Cardiac muscle cell (in vitro differentiated cells and primary cell): Measurements from ENCODE around the gene CLMN. TPM values are rescaled to one million over a fixed set of nuclear protein-coding genes. Genes with fewer than 3 reads are reported as not detected.

ENCODE experiments used
- DNase-seq, 2 donors: peaks; one replicate each; pipeline versions ENCODE4 v3.0.0 to v3.0.0-alpha.2; 2010 to 2017; ENCODE audit warnings: low read depth in 1 of 2, low spot score in 1 of 2
- H3K27ac ChIP-seq: fragments of 200-600 bp; sonication (generic); 2 replicates; pipeline ENCODE4 v1.5.1; 2016
- H3K27me3 ChIP-seq: fragments of 200-600 bp; sonication (generic); 2 replicates; pipeline ENCODE4 v1.6.0; 2016; ENCODE audit warnings: control low read depth
- H3K36me3 ChIP-seq: fragments of 200-600 bp; sonication (generic); 2 replicates; pipeline ENCODE4 v1.5.1; 2016; ENCODE audit warnings: control low read depth
- H3K4me1 ChIP-seq: fragments of 200-600 bp; sonication (generic); 2 replicates; pipeline ENCODE4 v1.8.1; 2017; ENCODE audit warnings: low read depth, mild to moderate bottlenecking, mixed run types
- H3K4me3 ChIP-seq: fragments of 200-600 bp; sonication (generic); 2 replicates; pipeline ENCODE4 v1.5.1; 2016; ENCODE audit warnings: mild to moderate bottlenecking
- H3K9me3 ChIP-seq: fragments of 200-600 bp; sonication (generic); 2 replicates; pipeline ENCODE4 v1.5.1; 2017; ENCODE audit warnings: low read depth, mild to moderate bottlenecking, control low read depth
- CTCF ChIP-seq: IDR thresholded peaks from 2 replicates; pipeline ENCODE4 v1.5.1; 2012; ENCODE audit warnings: low read depth, mild to moderate bottlenecking, low read length
- polyA plus RNA-seq: library from polyadenylated mRNA; unstranded; fragments of >200 nt; fragmentation: Nextera tagmentation; extraction: Ambion mirVana; gene quantifications from 2 replicates; pipeline ENCODE4 v1.2.1, GENCODE V29; 2016
- total RNA-seq: library from RNA; depleted of rRNA; stranded (reverse); fragments of >200 nt; gene quantifications from 2 replicates; pipeline ENCODE4 v1.2.3, GENCODE V29; 2016

Gene CLMN
- total and polyA plus RNA-seq, 2 experiments from 2014 or later: 0.98 to 1.3 TPM

GRCh38 chr14:95267306-95267705 lies 52.4 kb downstream of the CLMN start:
- no peak overlapping the region for H3K27ac ChIP-seq
- H3K36me3 ChIP-seq: no peaks in the 10 kb centered on the region
- DNase-seq: no peak
- H3K4me1 ChIP-seq: peaks cover 3% of the 10 kb centered on the region
- H3K4me3 ChIP-seq: no peak overlapping the region
- H3K27me3 ChIP-seq: no peaks in the 10 kb centered on the region
- no peak for TF ChIP-seq CTCF
- no peaks in the 10 kb centered on the region for H3K9me3 ChIP-seq

- Histone ChIP-seq H3K4me3 (no peak overlapping the region), H3K27ac (no peak overlapping the region), H3K9me3 (no peaks in the 10 kb centered on the region), H3K27me3 (no peaks in the 10 kb centered on the region), H3K4me1 (peaks cover 19% of the 10 kb centered on the region), H3K36me3 (no peaks in the 10 kb centered on the region)
- TF ChIP-seq CTCF: no peak
- peak in 1 of 2 donors; percentile 93 for DNase-seq
Measured at GRCh38 chr14:95265106-95266094, 54.3 kb downstream of the CLMN start.

GRCh38 chr14:95264271-95264973 lies 55.3 kb downstream of the CLMN start:
- DNase-seq: no peak

GRCh38 chr14:95263527-95264231 lies 56.0 kb downstream of the CLMN start:
- DNase-seq: no peak
- no peak overlapping the region for H3K4me3 ChIP-seq
- peaks cover 19% of the 10 kb centered on the region for H3K4me1 ChIP-seq
- H3K27ac ChIP-seq: no peak overlapping the region
- H3K27me3 ChIP-seq: no peaks in the 10 kb centered on the region
- no peaks in the 10 kb centered on the region for H3K36me3 ChIP-seq
- H3K9me3 ChIP-seq: no peaks in the 10 kb centered on the region
- TF ChIP-seq CTCF: no peak

More at GRCh38 chr14:95264271-95264973, 55.3 kb downstream of the CLMN start:
- Histone ChIP-seq H3K36me3 (no peaks in the 10 kb centered on the region), H3K4me3 (no peak overlapping the region), H3K9me3 (no peaks in the 10 kb centered on the region), H3K27me3 (no peaks in the 10 kb centered on the region), H3K27ac (no peak overlapping the region), H3K4me1 (peaks cover 19% of the 10 kb centered on the region)
- TF ChIP-seq CTCF: no peak

- no peak for DNase-seq
- no peaks in the 10 kb centered on the region for H3K36me3 ChIP-seq
- H3K27ac ChIP-seq: no peak overlapping the region
- no peak for TF ChIP-seq CTCF
- no peaks in the 10 kb centered on the region for H3K9me3 ChIP-seq
- no peaks in the 10 kb centered on the region for H3K27me3 ChIP-seq
- no peak overlapping the region for H3K4me3 ChIP-seq
- peaks cover 19% of the 10 kb centered on the region for H3K4me1 ChIP-seq
Measured at GRCh38 chr14:95262511-95262891, 57.2 kb downstream of the CLMN start.
